HEK293 (cell line): Measurements from ENCODE around the gene SLC39A3.

ENCODE experiments used
- KLF1 ChIP-seq: fragments of 450-650 bp; formaldehyde crosslinking; IDR thresholded peaks from 2 replicates; pipeline ENCODE4 v1.5.1; 2016; ENCODE audit warnings: missing biosample characterization, missing genetic modification characterization
- MYNN ChIP-seq: fragments of 450-650 bp; formaldehyde crosslinking; IDR thresholded peaks from 2 replicates; pipeline ENCODE4 v1.5.1; 2016; ENCODE audit warnings: missing biosample characterization, missing genetic modification characterization, borderline replicate concordance
- SP7 ChIP-seq: fragments of 450-650 bp; formaldehyde crosslinking; IDR thresholded peaks from 2 replicates; pipeline ENCODE4 v1.5.1; 2016; ENCODE audit warnings: missing biosample characterization, missing genetic modification characterization
- ZBTB1 ChIP-seq: fragments of 450-650 bp; formaldehyde crosslinking; IDR thresholded peaks from 2 replicates; pipeline ENCODE4 v1.5.1; 2016; ENCODE audit warnings: missing biosample characterization, missing genetic modification characterization
- ZBTB17 ChIP-seq: fragments of 450-650 bp; formaldehyde crosslinking; IDR thresholded peaks from 2 replicates; pipeline ENCODE4 v1.5.1; 2016; ENCODE audit warnings: missing biosample characterization, missing genetic modification characterization
- ZNF133 ChIP-seq: fragments of 450-650 bp; formaldehyde crosslinking; IDR thresholded peaks from 2 replicates; pipeline ENCODE4 v1.5.1; 2016; ENCODE audit warnings: missing biosample characterization, missing genetic modification characterization
- ZNF157 ChIP-seq: fragments of 450-650 bp; formaldehyde crosslinking; IDR thresholded peaks from 2 replicates; pipeline ENCODE4 v1.5.1; 2016; ENCODE audit warnings: missing biosample characterization, missing genetic modification characterization
- ZNF16 ChIP-seq: fragments of 450-650 bp; formaldehyde crosslinking; IDR thresholded peaks from 2 replicates; pipeline ENCODE4 v1.5.1; 2016; ENCODE audit warnings: low read depth, missing biosample characterization, missing genetic modification characterization
- ZNF211 ChIP-seq: fragments of 450-650 bp; formaldehyde crosslinking; IDR thresholded peaks from 2 replicates; pipeline ENCODE4 v1.5.1; 2016; ENCODE audit warnings: low read depth, missing biosample characterization, missing genetic modification characterization
- ZNF24 ChIP-seq: fragments of 450-650 bp; formaldehyde crosslinking; IDR thresholded peaks from 2 replicates; pipeline ENCODE4 v1.5.1; 2016; ENCODE audit warnings: missing biosample characterization, missing genetic modification characterization
- ZNF391 ChIP-seq: fragments of 450-650 bp; formaldehyde crosslinking; IDR thresholded peaks from 2 replicates; pipeline ENCODE4 v1.5.1; 2016; ENCODE audit warnings: low read depth, missing biosample characterization, missing genetic modification characterization, borderline replicate concordance
- ZNF394 ChIP-seq: fragments of 450-650 bp; formaldehyde crosslinking; IDR thresholded peaks from 2 replicates; pipeline ENCODE4 v1.5.1; 2016; ENCODE audit warnings: missing biosample characterization, missing genetic modification characterization, mild to moderate bottlenecking, moderate library complexity, borderline replicate concordance
- ZNF660 ChIP-seq: fragments of 450-650 bp; IDR thresholded peaks from 2 replicates; pipeline ENCODE4 v1.5.1; 2018; ENCODE audit warnings: missing biosample characterization, mild to moderate bottlenecking, missing genetic modification characterization
- ZNF677 ChIP-seq: fragments of 450-650 bp; IDR thresholded peaks from 2 replicates; pipeline ENCODE4 v1.5.0; 2018; ENCODE audit warnings: missing biosample characterization, mild to moderate bottlenecking, missing genetic modification characterization, moderate library complexity
- ZNF701 ChIP-seq: fragments of 450-650 bp; formaldehyde crosslinking; IDR thresholded peaks from 2 replicates; pipeline ENCODE4 v1.5.1; 2016; ENCODE audit warnings: missing biosample characterization, missing genetic modification characterization
- ZNF768 ChIP-seq: fragments of 450-650 bp; formaldehyde crosslinking; IDR thresholded peaks from 2 replicates; pipeline ENCODE4 v1.5.1; 2018; ENCODE audit warnings: missing biosample characterization, mild to moderate bottlenecking, missing genetic modification characterization
- ZNF830 ChIP-seq: fragments of 450-650 bp; IDR thresholded peaks from 2 replicates; pipeline ENCODE4 v1.5.0; 2018; ENCODE audit warnings: missing biosample characterization, missing genetic modification characterization, low read depth, mild to moderate bottlenecking, moderate library complexity
- ZNF837 ChIP-seq: fragments of 450-650 bp; formaldehyde crosslinking; IDR thresholded peaks from 2 replicates; pipeline ENCODE4 v1.5.1; 2016; ENCODE audit warnings: missing biosample characterization, missing genetic modification characterization
- ZSCAN16 ChIP-seq: fragments of 450-650 bp; formaldehyde crosslinking; IDR thresholded peaks from 2 replicates; pipeline ENCODE4 v1.5.1; 2016; ENCODE audit warnings: missing biosample characterization, missing genetic modification characterization
- TF ChIP-seq, protein P1 (sequence below): fragments of 450-650 bp; formaldehyde crosslinking; IDR thresholded peaks from 2 replicates; pipeline ENCODE4 v1.5.1; 2016; ENCODE audit warnings: missing biosample characterization, missing genetic modification characterization
- TF ChIP-seq, protein P2 (sequence below): fragments of 450-650 bp; formaldehyde crosslinking; conservative IDR thresholded peaks from 2 replicates; pipeline ENCODE4 v1.5.1; 2016; ENCODE audit warnings: low read depth, missing biosample characterization, missing genetic modification characterization
- TF ChIP-seq, protein P3 (sequence below): fragments of 450-650 bp; formaldehyde crosslinking; IDR thresholded peaks from 2 replicates; pipeline ENCODE4 v1.5.1; 2016; ENCODE audit warnings: missing biosample characterization, missing genetic modification characterization
- TF ChIP-seq, protein P4 (sequence below): fragments of 450-650 bp; formaldehyde crosslinking; IDR thresholded peaks from 2 replicates; pipeline ENCODE4 v1.5.1; 2016; ENCODE audit warnings: missing biosample characterization, missing genetic modification characterization
- TF ChIP-seq, protein P5 (sequence below): fragments of 450-650 bp; formaldehyde crosslinking; optimal IDR thresholded peaks from 2 replicates; pipeline ENCODE3; 2016; ENCODE audit warnings: missing biosample characterization, mild to moderate bottlenecking, missing genetic modification characterization
- TF ChIP-seq, protein P6 (sequence below): fragments of 450-650 bp; formaldehyde crosslinking; IDR thresholded peaks from 2 replicates; pipeline ENCODE4 v1.5.1; 2017; ENCODE audit warnings: missing biosample characterization, missing genetic modification characterization

Gene SLC39A3

DNA sequence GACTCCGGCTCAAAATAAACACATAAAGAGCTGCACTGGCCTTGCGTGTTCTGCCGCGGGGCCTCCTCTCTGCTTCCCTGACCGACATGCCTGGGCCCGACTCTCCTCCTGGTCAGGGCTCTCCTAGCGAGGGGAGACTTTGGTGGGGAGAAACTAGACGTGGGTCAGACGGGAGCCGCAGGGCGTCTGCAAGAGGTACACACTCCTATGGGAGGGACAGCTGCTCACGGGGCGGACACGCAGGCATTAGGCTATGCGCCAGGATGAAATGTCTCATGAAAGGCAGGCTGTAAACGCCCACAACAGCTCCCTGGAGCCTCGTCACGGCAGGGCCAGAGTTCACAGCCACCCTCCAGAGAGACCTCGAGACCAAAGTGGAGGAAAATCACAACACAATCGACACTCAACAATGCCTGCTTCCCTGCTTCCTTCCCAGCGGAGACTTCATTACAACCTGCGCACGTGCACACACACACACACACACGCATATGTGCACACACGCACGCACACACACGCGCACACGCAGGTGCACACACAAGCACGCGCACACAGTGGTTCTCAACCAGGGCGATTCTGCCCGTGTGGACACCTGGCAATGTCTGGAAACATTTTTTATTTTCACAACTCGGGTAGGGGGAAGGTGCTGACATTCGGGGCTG lies 5.8 kb downstream of the SLC39A3 start (continued):
- TF ChIP-seq, protein P1, sequence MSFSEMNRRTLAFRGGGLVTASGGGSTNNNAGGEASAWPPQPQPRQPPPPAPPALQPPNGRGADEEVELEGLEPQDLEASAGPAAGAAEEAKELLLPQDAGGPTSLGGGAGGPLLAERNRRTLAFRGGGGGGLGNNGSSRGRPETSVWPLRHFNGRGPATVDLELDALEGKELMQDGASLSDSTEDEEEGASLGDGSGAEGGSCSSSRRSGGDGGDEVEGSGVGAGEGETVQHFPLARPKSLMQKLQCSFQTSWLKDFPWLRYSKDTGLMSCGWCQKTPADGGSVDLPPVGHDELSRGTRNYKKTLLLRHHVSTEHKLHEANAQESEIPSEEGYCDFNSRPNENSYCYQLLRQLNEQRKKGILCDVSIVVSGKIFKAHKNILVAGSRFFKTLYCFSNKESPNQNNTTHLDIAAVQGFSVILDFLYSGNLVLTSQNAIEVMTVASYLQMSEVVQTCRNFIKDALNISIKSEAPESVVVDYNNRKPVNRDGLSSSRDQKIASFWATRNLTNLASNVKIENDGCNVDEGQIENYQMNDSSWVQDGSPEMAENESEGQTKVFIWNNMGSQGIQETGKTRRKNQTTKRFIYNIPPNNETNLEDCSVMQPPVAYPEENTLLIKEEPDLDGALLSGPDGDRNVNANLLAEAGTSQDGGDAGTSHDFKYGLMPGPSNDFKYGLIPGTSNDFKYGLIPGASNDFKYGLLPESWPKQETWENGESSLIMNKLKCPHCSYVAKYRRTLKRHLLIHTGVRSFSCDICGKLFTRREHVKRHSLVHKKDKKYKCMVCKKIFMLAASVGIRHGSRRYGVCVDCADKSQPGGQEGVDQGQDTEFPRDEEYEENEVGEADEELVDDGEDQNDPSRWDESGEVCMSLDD (tag by site-specific recombination) = no peak
- no peak for TF ChIP-seq ZNF133
- TF ChIP-seq ZNF24 (tag by site-specific recombination) = no peak
- TF ChIP-seq, protein P2, sequence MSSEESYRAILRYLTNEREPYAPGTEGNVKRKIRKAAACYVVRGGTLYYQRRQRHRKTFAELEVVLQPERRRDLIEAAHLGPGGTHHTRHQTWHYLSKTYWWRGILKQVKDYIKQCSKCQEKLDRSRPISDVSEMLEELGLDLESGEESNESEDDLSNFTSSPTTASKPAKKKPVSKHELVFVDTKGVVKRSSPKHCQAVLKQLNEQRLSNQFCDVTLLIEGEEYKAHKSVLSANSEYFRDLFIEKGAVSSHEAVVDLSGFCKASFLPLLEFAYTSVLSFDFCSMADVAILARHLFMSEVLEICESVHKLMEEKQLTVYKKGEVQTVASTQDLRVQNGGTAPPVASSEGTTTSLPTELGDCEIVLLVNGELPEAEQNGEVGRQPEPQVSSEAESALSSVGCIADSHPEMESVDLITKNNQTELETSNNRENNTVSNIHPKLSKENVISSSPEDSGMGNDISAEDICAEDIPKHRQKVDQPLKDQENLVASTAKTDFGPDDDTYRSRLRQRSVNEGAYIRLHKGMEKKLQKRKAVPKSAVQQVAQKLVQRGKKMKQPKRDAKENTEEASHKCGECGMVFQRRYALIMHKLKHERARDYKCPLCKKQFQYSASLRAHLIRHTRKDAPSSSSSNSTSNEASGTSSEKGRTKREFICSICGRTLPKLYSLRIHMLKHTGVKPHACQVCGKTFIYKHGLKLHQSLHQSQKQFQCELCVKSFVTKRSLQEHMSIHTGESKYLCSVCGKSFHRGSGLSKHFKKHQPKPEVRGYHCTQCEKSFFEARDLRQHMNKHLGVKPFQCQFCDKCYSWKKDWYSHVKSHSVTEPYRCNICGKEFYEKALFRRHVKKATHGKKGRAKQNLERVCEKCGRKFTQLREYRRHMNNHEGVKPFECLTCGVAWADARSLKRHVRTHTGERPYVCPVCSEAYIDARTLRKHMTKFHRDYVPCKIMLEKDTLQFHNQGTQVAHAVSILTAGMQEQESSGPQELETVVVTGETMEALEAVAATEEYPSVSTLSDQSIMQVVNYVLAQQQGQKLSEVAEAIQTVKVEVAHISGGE = no peak
- TF ChIP-seq ZBTB1 (tag by site-specific recombination) = no peak
- no peak for TF ChIP-seq ZNF830 (tag by site-specific recombination)
- TF ChIP-seq ZSCAN16 (tag by site-specific recombination) = no peak
- TF ChIP-seq ZNF157 (tag by site-specific recombination) = no peak
- no peak for TF ChIP-seq ZNF391 (tag by site-specific recombination)
- TF ChIP-seq ZNF211 (tag by site-specific recombination) = no peak
- TF ChIP-seq, protein P3, sequence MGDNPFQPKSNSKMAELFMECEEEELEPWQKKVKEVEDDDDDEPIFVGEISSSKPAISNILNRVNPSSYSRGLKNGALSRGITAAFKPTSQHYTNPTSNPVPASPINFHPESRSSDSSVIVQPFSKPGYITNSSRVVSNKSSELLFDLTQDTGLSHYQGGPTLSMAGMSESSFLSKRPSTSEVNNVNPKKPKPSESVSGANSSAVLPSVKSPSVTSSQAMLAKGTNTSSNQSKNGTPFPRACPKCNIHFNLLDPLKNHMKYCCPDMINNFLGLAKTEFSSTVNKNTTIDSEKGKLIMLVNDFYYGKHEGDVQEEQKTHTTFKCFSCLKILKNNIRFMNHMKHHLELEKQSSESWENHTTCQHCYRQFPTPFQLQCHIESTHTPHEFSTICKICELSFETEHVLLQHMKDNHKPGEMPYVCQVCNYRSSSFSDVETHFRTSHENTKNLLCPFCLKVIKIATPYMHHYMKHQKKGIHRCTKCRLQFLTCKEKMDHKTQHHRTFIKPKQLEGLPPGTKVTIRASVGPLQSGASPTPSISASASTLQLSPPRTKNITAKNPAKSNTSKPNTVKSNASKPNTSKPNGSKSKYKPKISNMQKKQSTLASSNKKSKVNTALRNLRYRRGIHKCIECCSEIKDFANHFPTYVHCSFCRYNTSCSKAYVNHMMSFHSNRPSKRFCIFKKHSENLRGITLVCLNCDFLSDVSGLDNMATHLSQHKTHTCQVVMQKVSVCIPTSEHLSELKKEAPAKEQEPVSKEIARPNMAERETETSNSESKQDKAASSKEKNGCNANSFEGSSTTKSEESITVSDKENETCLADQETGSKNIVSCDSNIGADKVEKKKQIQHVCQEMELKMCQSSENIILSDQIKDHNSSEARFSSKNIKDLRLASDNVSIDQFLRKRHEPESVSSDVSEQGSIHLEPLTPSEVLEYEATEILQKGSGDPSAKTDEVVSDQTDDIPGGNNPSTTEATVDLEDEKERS (tag by site-specific recombination) = no peak
- TF ChIP-seq ZNF394 (tag by site-specific recombination) = no peak
- peak; percentile 31 for TF ChIP-seq KLF1 (tag by site-specific recombination)
- no peak for TF ChIP-seq ZNF701 (tag by site-specific recombination)
- TF ChIP-seq, protein P4, sequence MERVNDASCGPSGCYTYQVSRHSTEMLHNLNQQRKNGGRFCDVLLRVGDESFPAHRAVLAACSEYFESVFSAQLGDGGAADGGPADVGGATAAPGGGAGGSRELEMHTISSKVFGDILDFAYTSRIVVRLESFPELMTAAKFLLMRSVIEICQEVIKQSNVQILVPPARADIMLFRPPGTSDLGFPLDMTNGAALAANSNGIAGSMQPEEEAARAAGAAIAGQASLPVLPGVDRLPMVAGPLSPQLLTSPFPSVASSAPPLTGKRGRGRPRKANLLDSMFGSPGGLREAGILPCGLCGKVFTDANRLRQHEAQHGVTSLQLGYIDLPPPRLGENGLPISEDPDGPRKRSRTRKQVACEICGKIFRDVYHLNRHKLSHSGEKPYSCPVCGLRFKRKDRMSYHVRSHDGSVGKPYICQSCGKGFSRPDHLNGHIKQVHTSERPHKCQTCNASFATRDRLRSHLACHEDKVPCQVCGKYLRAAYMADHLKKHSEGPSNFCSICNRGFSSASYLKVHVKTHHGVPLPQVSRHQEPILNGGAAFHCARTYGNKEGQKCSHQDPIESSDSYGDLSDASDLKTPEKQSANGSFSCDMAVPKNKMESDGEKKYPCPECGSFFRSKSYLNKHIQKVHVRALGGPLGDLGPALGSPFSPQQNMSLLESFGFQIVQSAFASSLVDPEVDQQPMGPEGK = no peak
- no peak for TF ChIP-seq ZNF677 (tag by site-specific recombination)
- TF ChIP-seq, protein P5, sequence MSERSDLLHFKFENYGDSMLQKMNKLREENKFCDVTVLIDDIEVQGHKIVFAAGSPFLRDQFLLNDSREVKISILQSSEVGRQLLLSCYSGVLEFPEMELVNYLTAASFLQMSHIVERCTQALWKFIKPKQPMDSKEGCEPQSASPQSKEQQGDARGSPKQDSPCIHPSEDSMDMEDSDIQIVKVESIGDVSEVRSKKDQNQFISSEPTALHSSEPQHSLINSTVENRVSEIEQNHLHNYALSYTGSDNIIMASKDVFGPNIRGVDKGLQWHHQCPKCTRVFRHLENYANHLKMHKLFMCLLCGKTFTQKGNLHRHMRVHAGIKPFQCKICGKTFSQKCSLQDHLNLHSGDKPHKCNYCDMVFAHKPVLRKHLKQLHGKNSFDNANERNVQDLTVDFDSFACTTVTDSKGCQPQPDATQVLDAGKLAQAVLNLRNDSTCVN = peak; percentile 27
- no peak for TF ChIP-seq ZNF16 (tag by site-specific recombination)
- peak; percentile 34; the same call in 1 of the 2 replicates for TF ChIP-seq SP7 (tag by site-specific recombination)
- TF ChIP-seq, protein P6, sequence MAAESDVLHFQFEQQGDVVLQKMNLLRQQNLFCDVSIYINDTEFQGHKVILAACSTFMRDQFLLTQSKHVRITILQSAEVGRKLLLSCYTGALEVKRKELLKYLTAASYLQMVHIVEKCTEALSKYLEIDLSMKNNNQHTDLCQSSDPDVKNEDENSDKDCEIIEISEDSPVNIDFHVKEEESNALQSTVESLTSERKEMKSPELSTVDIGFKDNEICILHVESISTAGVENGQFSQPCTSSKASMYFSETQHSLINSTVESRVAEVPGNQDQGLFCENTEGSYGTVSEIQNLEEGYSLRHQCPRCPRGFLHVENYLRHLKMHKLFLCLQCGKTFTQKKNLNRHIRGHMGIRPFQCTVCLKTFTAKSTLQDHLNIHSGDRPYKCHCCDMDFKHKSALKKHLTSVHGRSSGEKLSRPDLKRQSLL (tag by site-specific recombination) = no peak
- TF ChIP-seq MYNN (tag by site-specific recombination) = no peak
- TF ChIP-seq ZBTB17 (tag by site-specific recombination) = peak; percentile 51
- no peak for TF ChIP-seq ZNF768
- no peak for TF ChIP-seq ZNF660 (tag by site-specific recombination)
- no peak for TF ChIP-seq ZNF837 (tag by site-specific recombination)
